Fibroblast of the aortic adventitia (primary cell): Measurements from ENCODE around the gene TMEM100. TPM values are rescaled to one million over a fixed set of nuclear protein-coding genes. Genes with fewer than 3 reads are reported as not detected.

Source experiments
- DNase-seq: peaks from one replicate; pipeline ENCODE4 v3.0.0-alpha.2; 2010; ENCODE audit warnings: low read depth
- H3K4me3 ChIP-seq: 2 replicates; pipeline ENCODE4 v1.5.1; 2011; ENCODE audit warnings: low read depth, mild to moderate bottlenecking, control low read depth, low read length, moderate library complexity
- CTCF ChIP-seq: IDR thresholded peaks from 2 replicates; pipeline ENCODE4 v1.5.1; 2011; ENCODE audit warnings: mild to moderate bottlenecking, low read length, control low read depth, inconsistent platforms; ENCODE audit not compliant: insufficient read depth
- total RNA-seq: library from RNA; depleted of rRNA; stranded (reverse); fragments of >200 nt; gene quantifications from 2 replicates; pipeline ENCODE4 v1.2.3, GENCODE V29; 2012; ENCODE audit warnings: low replicate concordance

The TMEM100 gene
- total RNA-seq, 1 donor, result 2.1 TPM

GRCh38 chr17:55756689-55757088, 34.0 kb upstream of the TMEM100 start:
- H3K4me3 ChIP-seq, result no peak overlapping the region
- no peak for TF ChIP-seq CTCF
- no peak for DNase-seq

- no peak for TF ChIP-seq CTCF
- DNase-seq, result peak; percentile 5
- peak overlapping the region; percentile 89 for H3K4me3 ChIP-seq
These were observed 29.1 kb upstream of the TMEM100 start for GRCh38 chr17:55751720-55752250.

- peak; percentile 86 for DNase-seq
- H3K4me3 ChIP-seq, result peak within 1 kb of the TSS; percentile 89
- TF ChIP-seq CTCF, result peak; percentile 61
These were observed 28.3 kb upstream of the TMEM100 start, which contains the start of gene PCTP for GRCh38 chr17:55750750-55751657. TSS of gene PCTP (plus strand) at chr17:55751051. CDS start at chr17:55751104, 53 bp downstream.

- no peak for DNase-seq
- TF ChIP-seq CTCF, result no peak
- H3K4me3 ChIP-seq, result no peak overlapping the region
These were observed 27.3 kb upstream of the TMEM100 start for GRCh38 chr17:55749985-55750384.

- no peak for TF ChIP-seq CTCF
- DNase-seq, result no peak
- no peak overlapping the region for H3K4me3 ChIP-seq
These were observed 26.2 kb upstream of the TMEM100 start for GRCh38 chr17:55748841-55749240.

GRCh38 chr17:55747209-55747608, 24.5 kb upstream of the TMEM100 start:
- H3K4me3 ChIP-seq, result no peak overlapping the region
- no peak for TF ChIP-seq CTCF
- no peak for DNase-seq
